Epithelial cell of proximal tubule (primary cell): ENCODE results near the gene PLCB1. TPM values are rescaled to one million over a fixed set of nuclear protein-coding genes. Genes with fewer than 3 reads are reported as not detected.

Source experiments
- DNase-seq: peaks from one replicate; pipeline ENCODE4 v3.0.0-alpha.2; 2011; ENCODE audit warnings: low read depth
- H3K4me3 ChIP-seq: 2 replicates; pipeline ENCODE4 v1.5.1; 2011; ENCODE audit warnings: low read depth, mild to moderate bottlenecking, low read length
- total RNA-seq: library from RNA; depleted of rRNA; stranded (reverse); fragments of >200 nt; gene quantifications from 2 replicates; pipeline ENCODE4 v1.2.3, GENCODE V29; 2015
- TF ChIP-seq, protein P1 (sequence below): conservative IDR thresholded peaks from 2 replicates; pipeline ENCODE4 v1.5.1; 2012; ENCODE audit warnings: low read depth, mild to moderate bottlenecking, low read length

Gene PLCB1
- total RNA-seq, 1 donor from 2014 or later = 2.2 TPM

- no peak for DNase-seq
- TF ChIP-seq, protein P1, sequence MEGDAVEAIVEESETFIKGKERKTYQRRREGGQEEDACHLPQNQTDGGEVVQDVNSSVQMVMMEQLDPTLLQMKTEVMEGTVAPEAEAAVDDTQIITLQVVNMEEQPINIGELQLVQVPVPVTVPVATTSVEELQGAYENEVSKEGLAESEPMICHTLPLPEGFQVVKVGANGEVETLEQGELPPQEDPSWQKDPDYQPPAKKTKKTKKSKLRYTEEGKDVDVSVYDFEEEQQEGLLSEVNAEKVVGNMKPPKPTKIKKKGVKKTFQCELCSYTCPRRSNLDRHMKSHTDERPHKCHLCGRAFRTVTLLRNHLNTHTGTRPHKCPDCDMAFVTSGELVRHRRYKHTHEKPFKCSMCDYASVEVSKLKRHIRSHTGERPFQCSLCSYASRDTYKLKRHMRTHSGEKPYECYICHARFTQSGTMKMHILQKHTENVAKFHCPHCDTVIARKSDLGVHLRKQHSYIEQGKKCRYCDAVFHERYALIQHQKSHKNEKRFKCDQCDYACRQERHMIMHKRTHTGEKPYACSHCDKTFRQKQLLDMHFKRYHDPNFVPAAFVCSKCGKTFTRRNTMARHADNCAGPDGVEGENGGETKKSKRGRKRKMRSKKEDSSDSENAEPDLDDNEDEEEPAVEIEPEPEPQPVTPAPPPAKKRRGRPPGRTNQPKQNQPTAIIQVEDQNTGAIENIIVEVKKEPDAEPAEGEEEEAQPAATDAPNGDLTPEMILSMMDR = no peak
- no peak overlapping the region for H3K4me3 ChIP-seq
Measured at GRCh38 chr20:8489094-8489883, 357.2 kb downstream of the PLCB1 start.

DNA sequence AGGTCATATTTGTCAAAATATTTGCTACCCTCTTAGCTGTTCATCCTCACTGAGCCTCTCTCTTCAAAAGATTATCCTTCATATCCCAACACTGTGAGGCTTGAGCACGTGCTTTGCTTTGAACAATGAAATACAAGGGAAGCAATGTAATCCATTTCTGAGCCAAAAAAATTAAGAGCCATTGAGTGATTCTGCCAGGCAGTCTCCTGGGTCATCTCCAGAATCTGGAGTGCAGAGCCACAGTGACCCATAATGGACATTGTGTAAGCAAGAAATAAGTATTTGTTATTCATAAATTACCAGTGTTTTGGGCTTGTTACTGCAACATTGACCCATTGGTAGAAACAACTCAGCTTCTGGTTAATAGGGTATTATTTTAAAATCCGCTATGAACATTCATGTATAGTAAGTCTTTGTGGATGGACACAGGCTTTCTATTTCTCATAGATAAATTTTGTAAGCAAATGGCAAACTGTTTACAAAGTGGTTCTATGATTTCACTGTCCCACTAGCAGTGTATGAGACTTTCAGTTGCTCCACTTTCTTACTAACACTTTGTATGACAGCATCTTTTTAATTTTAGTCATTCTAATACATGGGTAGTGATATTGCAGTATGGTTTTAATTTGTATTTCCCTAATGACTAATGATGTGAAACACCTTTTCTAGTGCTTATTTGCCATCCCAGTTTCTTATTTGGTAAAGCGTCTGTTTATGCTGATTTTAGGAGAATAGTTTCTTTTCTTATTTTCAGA, 358.2 kb downstream of the PLCB1 start:
- TF ChIP-seq, protein P1 = no peak

DNA sequence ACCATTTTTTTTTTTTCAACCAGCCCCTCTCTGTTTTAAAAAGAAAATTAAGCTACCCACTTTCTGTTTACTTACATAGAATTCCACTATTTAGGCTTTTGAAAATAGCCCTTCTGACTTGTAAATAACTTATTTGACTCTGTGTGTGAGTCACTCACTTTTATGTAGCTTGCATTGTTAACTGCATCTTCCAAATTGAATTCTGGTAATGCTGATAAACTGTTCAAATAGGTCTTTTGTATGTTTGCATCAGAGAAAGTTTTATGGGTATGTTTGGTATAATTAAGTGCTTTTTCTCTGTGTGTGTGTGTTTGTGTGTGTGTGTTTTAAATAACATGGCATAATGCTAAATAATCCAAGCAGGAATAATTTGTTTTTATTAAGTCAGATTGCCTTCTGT, 360.1 kb downstream of the PLCB1 start:
- no peak overlapping the region for H3K4me3 ChIP-seq
- TF ChIP-seq, protein P1 = no peak
- no peak for DNase-seq

More for the DNA sequence above, 358.2 kb downstream of the PLCB1 start:
- H3K4me3 ChIP-seq = no peak overlapping the region
- no peak for DNase-seq

DNA sequence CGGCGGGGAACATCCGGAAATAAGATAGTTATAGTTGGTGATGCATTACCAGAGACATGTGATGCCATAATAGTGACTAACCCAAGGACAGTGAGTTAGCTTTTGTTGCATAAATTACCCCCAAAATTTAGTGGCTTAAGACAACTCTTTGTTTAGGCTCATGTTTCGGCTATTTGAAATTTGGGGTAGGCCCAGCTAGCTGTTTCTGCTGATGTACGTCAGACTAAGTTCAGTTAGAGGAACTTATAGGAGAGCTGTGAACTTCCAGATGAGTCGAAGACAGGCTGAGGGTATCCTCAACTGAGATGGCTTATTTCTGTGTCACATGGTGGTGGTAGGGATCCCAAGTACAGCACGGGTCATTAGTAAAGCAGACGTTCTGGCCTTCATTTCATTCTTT, 366.5 kb downstream of the PLCB1 start:
- H3K4me3 ChIP-seq = no peak overlapping the region
- TF ChIP-seq, protein P1 = no peak
- DNase-seq = no peak

DNA sequence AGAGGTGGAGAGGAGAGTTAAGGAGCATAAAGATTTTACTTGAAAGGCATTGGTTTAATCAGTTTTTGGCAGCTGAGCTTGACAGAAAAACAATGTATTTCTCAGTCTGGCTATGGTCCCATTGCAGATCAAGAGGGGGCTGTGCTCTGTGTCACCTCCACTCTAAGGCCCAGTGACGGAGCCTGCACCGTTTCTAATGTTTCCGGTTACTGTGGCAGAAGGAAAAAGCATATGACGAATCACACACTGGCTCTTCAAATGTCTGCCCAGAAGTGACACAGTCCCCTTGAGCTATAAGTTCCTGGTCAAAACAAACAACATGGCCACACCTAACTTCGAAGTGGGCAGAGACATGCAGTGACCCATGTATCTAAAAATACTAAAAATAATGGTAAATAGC, 372.0 kb downstream of the PLCB1 start:
- H3K4me3 ChIP-seq = no peak overlapping the region
- DNase-seq = no peak
- TF ChIP-seq, protein P1 = no peak

GRCh38 chr20:8505476-8506200, 373.6 kb downstream of the PLCB1 start:
- TF ChIP-seq, protein P1 = no peak
- DNase-seq = no peak
- no peak overlapping the region for H3K4me3 ChIP-seq
